ENCODE measurements around the gene DLK1. TPM values are rescaled to one million over a fixed set of nuclear protein-coding genes. Genes with fewer than 3 reads are reported as not detected.

Gene DLK1
- total and polyA plus RNA-seq, 3 donors from 2014 or later: 45.6 to 109 (median 59.4) TPM

DNA sequence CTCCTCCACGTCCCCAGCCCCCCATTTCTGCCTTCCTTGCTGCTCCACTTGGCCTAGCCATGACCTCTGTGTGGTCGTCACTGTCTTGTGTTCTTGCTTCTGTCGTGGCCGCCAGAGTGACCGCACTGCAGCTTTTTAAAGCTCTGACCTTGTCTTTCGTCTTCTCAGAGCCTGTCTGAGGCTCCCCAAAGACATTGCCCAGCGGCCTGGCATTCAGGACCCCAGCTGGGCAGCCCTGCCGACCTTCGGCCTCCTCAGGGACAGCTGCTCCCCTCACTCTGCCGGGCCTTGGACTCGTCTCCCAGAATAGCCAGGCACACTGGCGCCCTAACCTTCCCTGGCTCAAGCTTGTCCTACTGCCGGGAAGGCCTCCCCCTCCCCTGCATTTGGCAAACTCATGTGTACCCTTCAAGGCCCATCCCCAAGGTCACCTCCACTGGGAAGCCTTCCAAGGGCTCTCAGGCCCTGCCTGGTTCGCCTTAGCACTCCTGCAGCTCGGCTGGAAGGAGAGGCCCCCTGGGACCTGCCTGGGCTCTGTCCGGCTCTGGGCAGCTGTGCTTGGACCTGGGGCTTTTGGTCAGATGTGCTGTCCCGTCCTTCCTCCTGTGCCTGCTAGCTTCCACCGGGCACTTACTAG lies 15.7 kb upstream of the DLK1 start:
- no peak for TF ChIP-seq POLR2A (IDR thresholded peaks at IDR 0.05)
- TF ChIP-seq CTCF (IDR thresholded peaks at IDR 0.05): no peak
- no peaks in the 10 kb centered on the region for H3K27me3 ChIP-seq
- intact Hi-C loops (cut with DNase I; ENCODE audit: low total_unique reads): no loop called here
- H3K36me3 ChIP-seq (ENCODE audit: low read depth, missing control alignments): no peaks in the 10 kb centered on the region
- 41 to 66% methylated on average over 16 to 18 of the region's 18 CpGs for WGBS, 2 donors
- H3K4me1 ChIP-seq: peaks cover 47% of the 10 kb centered on the region
- H3K4me3 ChIP-seq: no peak overlapping the region
- H3K9me3 ChIP-seq: no peaks in the 10 kb centered on the region
- peak overlapping the region; percentile 35 to 86 for H3K27ac ChIP-seq
- DNase-seq: peak; percentile 64

- peak overlapping the region; percentile 35 to 86 for H3K27ac ChIP-seq
- TF ChIP-seq CTCF (IDR thresholded peaks at IDR 0.05): no peak
- no peak for TF ChIP-seq POLR2A (IDR thresholded peaks at IDR 0.05)
- no peaks in the 10 kb centered on the region for H3K27me3 ChIP-seq
- H3K4me3 ChIP-seq: no peak overlapping the region
- DNase-seq: peak; percentile 62
- H3K4me1 ChIP-seq: peaks cover 47% of the 10 kb centered on the region
- H3K9me3 ChIP-seq: no peaks in the 10 kb centered on the region
- no peaks in the 10 kb centered on the region for H3K36me3 ChIP-seq (ENCODE audit: low read depth, missing control alignments)
- intact Hi-C loops (cut with DNase I; ENCODE audit: low total_unique reads): no loop called here
- WGBS, 2 donors: 26 to 47% methylated on average over 11 to 12 of the region's 12 CpGs
Observed at GRCh38 chr14:100711493-100711892, 15.2 kb upstream of the DLK1 start.

DNA sequence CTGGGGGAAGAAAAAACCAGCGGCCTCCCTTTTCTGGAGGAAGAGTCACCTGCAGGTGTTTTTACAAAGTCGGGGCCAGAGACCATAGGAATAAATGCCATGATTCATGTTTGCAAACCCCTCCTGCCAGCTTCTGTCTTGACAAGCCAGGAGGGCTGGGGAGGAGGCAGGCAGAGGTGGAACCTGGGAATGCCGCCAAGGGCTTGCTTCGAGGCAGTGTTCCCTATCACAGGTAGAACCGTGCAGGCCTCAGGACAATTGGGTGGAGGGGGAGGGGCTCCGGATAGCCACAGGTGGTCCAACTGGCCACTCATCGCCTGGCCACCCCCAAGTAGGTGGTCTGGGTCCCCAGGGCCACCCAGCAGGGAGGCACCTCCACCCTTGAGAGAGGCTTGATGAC lies 14.2 kb upstream of the DLK1 start:
- intact Hi-C loops (cut with DNase I; ENCODE audit: low total_unique reads): no loop called here
- TF ChIP-seq CTCF (IDR thresholded peaks at IDR 0.05) (no peak), POLR2A (IDR thresholded peaks at IDR 0.05) (no peak)
- no peak overlapping the region for H3K27ac ChIP-seq
- H3K36me3 ChIP-seq (ENCODE audit: low read depth, missing control alignments): no peaks in the 10 kb centered on the region
- no peak for DNase-seq
- H3K27me3 ChIP-seq: no peaks in the 10 kb centered on the region
- no peak overlapping the region for H3K4me3 ChIP-seq
- H3K4me1 ChIP-seq: peaks cover 47% of the 10 kb centered on the region
- WGBS, 2 donors: 73 to 76% methylated on average over 5 to 7 of the region's 7 CpGs
- H3K9me3 ChIP-seq: no peaks in the 10 kb centered on the region

GRCh38 chr14:100713705-100714104 lies 13.0 kb upstream of the DLK1 start:
- H3K27ac ChIP-seq: no peak overlapping the region
- TF ChIP-seq POLR2A (IDR thresholded peaks at IDR 0.05) (no peak), CTCF (IDR thresholded peaks at IDR 0.05) (no peak)
- peaks cover 42% of the 10 kb centered on the region for H3K4me1 ChIP-seq
- no peaks in the 10 kb centered on the region for H3K27me3 ChIP-seq
- DNase-seq: no peak
- H3K9me3 ChIP-seq: no peaks in the 10 kb centered on the region
- H3K4me3 ChIP-seq: no peak overlapping the region
- no peaks in the 10 kb centered on the region for H3K36me3 ChIP-seq (ENCODE audit: low read depth, missing control alignments)
- WGBS, 2 donors: 66 to 69% methylated on average over 10 of the region's 10 CpGs
- intact Hi-C loops (cut with DNase I; ENCODE audit: low total_unique reads): no loop called here

DNA sequence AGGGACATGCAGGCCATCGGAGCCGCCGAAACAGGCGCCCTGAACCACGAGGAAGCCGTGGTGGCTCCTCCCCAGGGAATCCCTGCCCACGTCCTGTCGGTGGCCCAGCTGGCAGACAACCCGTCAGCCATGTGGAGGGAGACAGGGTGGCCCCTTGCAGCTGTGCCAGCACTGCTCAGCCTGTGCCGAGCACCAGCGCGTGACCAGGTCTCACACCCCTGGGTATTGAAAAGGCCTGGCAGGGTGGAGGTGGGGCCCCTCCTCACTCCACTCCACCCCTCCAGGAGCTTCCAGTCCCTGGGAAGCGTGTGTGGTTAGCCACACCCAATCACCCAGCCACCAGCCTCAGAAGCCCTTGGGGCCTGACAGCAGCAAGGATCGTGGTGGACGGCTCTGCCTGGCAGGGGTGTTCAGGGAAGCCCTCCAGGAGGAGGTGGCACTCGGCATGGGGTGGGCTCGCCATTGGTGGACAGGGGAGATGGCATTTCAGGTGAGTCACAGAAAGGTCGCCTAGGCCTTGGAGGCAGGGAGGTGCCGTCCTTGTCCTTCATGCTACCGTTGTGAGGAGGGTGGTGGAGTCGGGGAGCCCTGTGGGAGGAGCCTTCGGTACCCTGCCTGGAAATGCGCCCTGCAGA lies 12.3 kb upstream of the DLK1 start:
- 63 to 88% methylated on average over 10 to 23 of the region's 23 CpGs for WGBS, 2 donors
- peaks cover 35% of the 10 kb centered on the region for H3K4me1 ChIP-seq
- DNase-seq: no peak
- no peak for TF ChIP-seq POLR2A (IDR thresholded peaks at IDR 0.05)
- TF ChIP-seq CTCF (IDR thresholded peaks at IDR 0.05): no peak
- H3K9me3 ChIP-seq: no peaks in the 10 kb centered on the region
- no peaks in the 10 kb centered on the region for H3K27me3 ChIP-seq
- intact Hi-C loops (cut with DNase I; ENCODE audit: low total_unique reads): no loop called here
- no peak overlapping the region for H3K4me3 ChIP-seq
- H3K27ac ChIP-seq: no peak overlapping the region
- H3K36me3 ChIP-seq (ENCODE audit: low read depth, missing control alignments): no peaks in the 10 kb centered on the region

Data from testis (tissue), 3 donors.